H1 (cell line): ENCODE results near the gene ABHD12B. TPM values are rescaled to one million over a fixed set of nuclear protein-coding genes. Genes with fewer than 3 reads are reported as not detected.

Experiments used
- CTCF ChIA-PET: fragments of 300-600 bp; sonication (Branson Sonifier 250); formaldehyde crosslinking; loops from one replicate; lab custom pipeline; 2021; ENCODE audit not compliant: partially characterized antibody; lab: Charles Lee
- POLR2A ChIA-PET: fragments of 300-600 bp; sonication (Branson Sonifier 250); formaldehyde crosslinking; loops from one replicate; lab custom pipeline; 2021; ENCODE audit warnings: inconsistent platforms; ENCODE audit not compliant: partially characterized antibody; lab: Charles Lee
- DNase-seq, 2 experiments: peaks; one replicate each; pipeline versions ENCODE4 v3.0.0 to v3.0.0-alpha.2; 2010 to 2022; ENCODE audit warnings: low spot score in 2 of 2, low read depth in 1 of 2, mixed read lengths in 1 of 2
- FAIRE-seq: peaks from 2 replicates; lab custom pipeline; 2011; peaks lifted over from hg19 to GRCh38; lab: Jason Lieb, UNC
- H2AFZ ChIP-seq: 2 replicates; pipeline ENCODE4 v1.8.1; 2012; ENCODE audit warnings: low read length, inconsistent platforms
- H2AK5ac ChIP-seq: 2 replicates; pipeline ENCODE4 v1.6.1; 2013; ENCODE audit warnings: low read depth, low read length
- H2BK120ac ChIP-seq: replicated peaks from 2 replicates; pipeline ENCODE3; 2013; ENCODE audit warnings: low read depth, low read length, inconsistent platforms
- H2BK12ac ChIP-seq: 2 replicates; pipeline ENCODE4 v1.6.1; 2013; ENCODE audit warnings: low read depth, low read length
- H2BK15ac ChIP-seq: 2 replicates; pipeline ENCODE4 v1.6.1; 2013; ENCODE audit warnings: low read length
- H2BK20ac ChIP-seq: 2 replicates; pipeline ENCODE4 v1.6.1; 2013; ENCODE audit warnings: low read length
- H2BK5ac ChIP-seq: 2 replicates; pipeline ENCODE4 v1.6.1; 2013; ENCODE audit warnings: low read depth, low read length
- H3K14ac ChIP-seq: 2 replicates; pipeline ENCODE4 v1.6.1; 2013; ENCODE audit warnings: inconsistent platforms; ENCODE audit not compliant: insufficient read length
- H3K18ac ChIP-seq: 2 replicates; pipeline ENCODE4 v1.6.1; 2013; ENCODE audit warnings: low read length; ENCODE audit errors: extremely low read depth
- H3K23ac ChIP-seq: 2 replicates; pipeline ENCODE4 v1.6.1; 2013; ENCODE audit warnings: inconsistent platforms; ENCODE audit not compliant: insufficient read length
- H3K23me2 ChIP-seq: 2 replicates; pipeline ENCODE4 v1.6.1; 2013; ENCODE audit warnings: low read depth, low read length
- H3K27ac ChIP-seq: 2 replicates; pipeline ENCODE4 v1.6.1; 2011; ENCODE audit warnings: low read depth, low read length, inconsistent platforms
- H3K27me3 ChIP-seq, 4 experiments: replicated peaks in 1 of 4; 1 replicate in 1 of 4; 2 replicates in 3 of 4; pipeline versions ENCODE4 v1.6.1 to v1.8.1; 2011 to 2013; ENCODE audit warnings: low read length in 3 of 4, mild to moderate bottlenecking in 3 of 4, inconsistent platforms in 2 of 4, mixed read lengths in 2 of 4, moderate library complexity in 1 of 4; ENCODE audit not compliant: control insufficient read depth in 3 of 4, insufficient read depth in 3 of 4; ENCODE audit errors: extremely low read depth in 1 of 4
- H3K36me3 ChIP-seq, 4 experiments: 2 replicates each; pipeline versions ENCODE4 v1.6.1 to v1.8.1; 2011 to 2013; ENCODE audit warnings: mild to moderate bottlenecking in 4 of 4, low read length in 3 of 4, moderate library complexity in 2 of 4, control low read depth in 1 of 4, inconsistent platforms in 1 of 4; ENCODE audit not compliant: insufficient read depth in 4 of 4, control insufficient read depth in 2 of 4
- H3K4ac ChIP-seq: replicated peaks from 2 replicates; pipeline ENCODE3; 2013; ENCODE audit warnings: low read length, low read depth, mixed read lengths, inconsistent platforms; ENCODE audit not compliant: insufficient read length
- H3K4me1 ChIP-seq, 4 experiments: replicated peaks in 1 of 4; 1 replicate in 1 of 4; 2 replicates in 3 of 4; pipeline versions ENCODE4 v1.6.1 to v1.8.1; 2011 to 2013; ENCODE audit warnings: low read length in 3 of 4, inconsistent platforms in 2 of 4, mixed read lengths in 1 of 4; ENCODE audit not compliant: insufficient read depth in 4 of 4, control insufficient read depth in 3 of 4
- H3K4me2 ChIP-seq, 2 experiments: 2 replicates each; pipeline versions ENCODE4 v1.6.1 to v1.8.1; 2011 to 2013; ENCODE audit warnings: low read depth in 2 of 2, low read length in 2 of 2, control low read depth in 1 of 2, inconsistent platforms in 1 of 2, mild to moderate bottlenecking in 1 of 2; ENCODE audit not compliant: insufficient read depth in 1 of 2
- H3K4me3 ChIP-seq, 4 experiments: fragments of 200-600, 300-600 bp in 1 of 4; sonication (generic), shearing (Covaris generic), sonication (Bioruptor Twin) in 1 of 4; 2 replicates each; pipeline versions ENCODE4 v1.5.1 to v1.8.1; 2011 to 2016; ENCODE audit warnings: low read length in 4 of 4, low read depth in 3 of 4, control low read depth in 2 of 4, inconsistent platforms in 2 of 4, mild to moderate bottlenecking in 2 of 4, mixed read lengths in 1 of 4, moderate library complexity in 1 of 4; ENCODE audit not compliant: insufficient read depth in 2 of 4; ENCODE audit errors: extremely low read depth in 1 of 4
- H3K56ac ChIP-seq: replicated peaks from 2 replicates; pipeline ENCODE3; 2013; ENCODE audit warnings: low read depth, mild to moderate bottlenecking, mixed read lengths, low read length, inconsistent platforms; ENCODE audit not compliant: insufficient read length
- H3K79me1 ChIP-seq: 2 replicates; pipeline ENCODE4 v1.6.1; 2013; ENCODE audit warnings: low read depth, low read length, control low read depth
- H3K79me2 ChIP-seq, 2 experiments: 2 replicates each; pipeline versions ENCODE4 v1.6.1 to v1.8.1; 2012 to 2013; ENCODE audit warnings: low read length in 2 of 2, mild to moderate bottlenecking in 2 of 2, inconsistent platforms in 1 of 2; ENCODE audit not compliant: insufficient read depth in 2 of 2, control insufficient read depth in 1 of 2
- H3K9ac ChIP-seq, 4 experiments: replicated peaks in 1 of 4; 1 replicate in 1 of 4; 2 replicates in 3 of 4; pipeline versions ENCODE4 v1.6.1 to v1.8.1; 2011 to 2013; ENCODE audit warnings: low read depth in 3 of 4, low read length in 3 of 4, control low read depth in 2 of 4, mild to moderate bottlenecking in 2 of 4, moderate library complexity in 2 of 4, inconsistent platforms in 1 of 4; ENCODE audit errors: extremely low read depth in 1 of 4
- H3K9me3 ChIP-seq, 2 experiments: 2 replicates each; pipeline versions ENCODE4 v1.6.1 to v1.8.1; 2012 to 2013; ENCODE audit warnings: mild to moderate bottlenecking in 2 of 2, moderate library complexity in 2 of 2, control low read depth in 1 of 2, inconsistent platforms in 1 of 2, low read depth in 1 of 2, low read length in 1 of 2, mixed read lengths in 1 of 2; ENCODE audit not compliant: insufficient read depth in 2 of 2
- H4K20me1 ChIP-seq, 2 experiments: replicated peaks in 1 of 2; 2 replicates each; pipeline versions ENCODE3 to v1.8.1; 2011 to 2013; ENCODE audit warnings: inconsistent platforms in 2 of 2, low read length in 2 of 2, mild to moderate bottlenecking in 1 of 2; ENCODE audit not compliant: insufficient read depth in 2 of 2, control insufficient read depth in 1 of 2
- H4K5ac ChIP-seq: 2 replicates; pipeline ENCODE4 v1.6.1; 2013; ENCODE audit warnings: low read length, low read depth, mixed read lengths, inconsistent platforms; ENCODE audit not compliant: insufficient read length
- H4K8ac ChIP-seq: 2 replicates; pipeline ENCODE4 v1.8.0; 2013; ENCODE audit warnings: mild to moderate bottlenecking, moderate library complexity, low read length, inconsistent platforms; ENCODE audit not compliant: insufficient read depth; ENCODE audit errors: extremely low read depth
- H4K91ac ChIP-seq: replicated peaks from 2 replicates; pipeline ENCODE3; 2013; ENCODE audit warnings: low read length, mixed read lengths, inconsistent platforms; ENCODE audit not compliant: insufficient read length
- BACH1 ChIP-seq: IDR thresholded peaks from 2 replicates; pipeline ENCODE4 v1.6.1; 2012; ENCODE audit warnings: low read length, improper control_type of control experiment
- GTF2F1 ChIP-seq: IDR thresholded peaks from 2 replicates; pipeline ENCODE4 v1.6.1; 2012; ENCODE audit warnings: low read depth, low read length, improper control_type of control experiment, borderline replicate concordance
- ZNF274 ChIP-seq: IDR thresholded peaks from 2 replicates; pipeline ENCODE4 v1.7.0; 2012; ENCODE audit warnings: low read length, borderline replicate concordance; ENCODE audit errors: extremely low read depth
- WGBS, 2 experiments: shearing (Covaris generic) in 1 of 2; methylation state at CpG; one replicate each; pipeline versions ENCODE4 v1.1.6 to v1.1.7; 2013 to 2015; ENCODE audit warnings: low lambda C conversion rate in 2 of 2, mixed read lengths in 2 of 2, inconsistent platforms in 1 of 2, low coverage in 1 of 2, missing lambda C conversion rate in 1 of 2; ENCODE audit not compliant: insufficient replicate concordance in 2 of 2, insufficient coverage in 1 of 2, insufficient read length in 1 of 2; ENCODE audit errors: extremely low coverage in 1 of 2, missing lambda C conversion rate in 1 of 2; 5-methylcytosine and 5-hydroxymethylcytosine counted together
- polyA plus RNA-seq, 7 experiments: library from polyadenylated mRNA; depleted of rRNA in 3 of 7; stranded (reverse) in 5 of 7; unstranded in 2 of 7; fragments of >200 nt in 5 of 7; fragments of 200-250 nt in 2 of 7; gene quantifications; 1 replicate in 5 of 7; 2 replicates in 1 of 7; 4 replicates in 1 of 7; pipeline versions ENCODE4 v1.2.1 to v1.2.3, GENCODE V29; 2011 to 2013; ENCODE audit warnings: missing spikeins in 2 of 7, mixed read lengths in 2 of 7
- total RNA-seq: library from RNA; stranded (reverse); fragmentation: NEBNext Ultra II Directional; extraction: Animal tissue kit (Norgen Biotek cat#: 25700); gene quantifications from 2 replicates; pipeline ENCODE4 v1.2.1, GENCODE V29; 2021
- TF ChIP-seq, protein P1 (sequence below): IDR thresholded peaks from 2 replicates; pipeline ENCODE4 v1.6.1; 2012; ENCODE audit warnings: inconsistent platforms

Gene ABHD12B
- total and polyA plus RNA-seq, 2 of the 8 experiments (the other 6 are each of a cell fraction or from before 2014, with no cell fraction given), result 4.0 to 102 TPM

DNA sequence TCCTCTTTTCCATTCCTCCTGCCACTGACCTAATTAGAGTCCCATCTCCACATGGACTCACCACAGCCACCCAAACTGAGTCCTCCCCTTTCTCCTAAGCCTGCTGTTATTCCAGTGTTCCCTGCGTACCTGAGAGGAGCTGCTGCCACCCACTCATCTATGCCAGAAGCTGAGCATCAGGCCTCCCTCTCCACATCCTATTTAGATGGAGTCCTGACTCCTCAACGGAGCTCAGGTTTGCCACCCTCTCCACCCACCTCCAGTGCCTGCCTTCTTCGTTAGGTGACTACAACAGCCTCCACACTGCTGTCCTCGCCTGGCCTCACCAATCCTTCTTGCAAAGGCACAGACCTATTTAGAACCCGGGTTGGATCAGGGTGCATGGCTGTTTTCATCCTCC is 15.2 kb upstream of the ABHD12B start:
- Histone ChIP-seq H3K23me2 (no peaks in the 10 kb centered on the region; the same call in 1 of the 2 replicates), H3K79me2 (no peaks in the 10 kb centered on the region), H3K27ac (no peak overlapping the region), H3K4me2 (no peak overlapping the region), H2BK5ac (no peak overlapping the region), H3K4ac (no peak overlapping the region), H4K5ac (no peak overlapping the region), H3K4me3 (no peak overlapping the region), H3K36me3 (no peaks in the 10 kb centered on the region), H2BK15ac (0 out of 2 replicates have a peak overlapping the region, but pooled peaks have one; percentile 29), H4K91ac (no peak overlapping the region), H2AFZ (no peak overlapping the region), H3K27me3 (no peaks in the 10 kb centered on the region), H3K4me1 (peaks cover 0 to 7% (median 4%) of the 10 kb centered on the region in 4 experiments; a peak in 4 of 7 replicates), H2BK20ac (0 out of 2 replicates have a peak overlapping the region, but pooled peaks have one; percentile 18), H2AK5ac (peak overlapping the region; percentile 9; the same call in 1 of the 2 replicates), H3K14ac (no peak overlapping the region), H3K56ac (no peak overlapping the region), H4K8ac (no peak overlapping the region), H2BK12ac (no peak overlapping the region), H4K20me1 (no peaks in the 10 kb centered on the region), H3K9ac (no peak overlapping the region), H2BK120ac (no peak overlapping the region), H3K9me3 (no peaks in the 10 kb centered on the region), H3K23ac (no peak overlapping the region), H3K79me1 (no peaks in the 10 kb centered on the region), H3K18ac (no peak overlapping the region)
- DNase-seq (no peak), FAIRE-seq (no peak)
- CTCF ChIA-PET, result interaction anchor here (0.6 to 7.3 kb wide), 7 partner anchors 10 to 687 kb away, joined by 3 to 58 read pairs (median 6); no protein-coding TSS in a partner anchor
- WGBS, 2 experiments, result 69% methylated on average over 5 of the region's 5 CpGs; no CpG with 5 or more reads in 1 of the 2 experiments
- POLR2A ChIA-PET, result interaction anchor here (1.4 kb wide), 1 partner anchor 27 kb away, joined by 3 read pairs; no protein-coding TSS in a partner anchor
- TF ChIP-seq GTF2F1, result no peak
- no peak for TF ChIP-seq BACH1
- no peak for TF ChIP-seq ZNF274
- TF ChIP-seq, protein P1, sequence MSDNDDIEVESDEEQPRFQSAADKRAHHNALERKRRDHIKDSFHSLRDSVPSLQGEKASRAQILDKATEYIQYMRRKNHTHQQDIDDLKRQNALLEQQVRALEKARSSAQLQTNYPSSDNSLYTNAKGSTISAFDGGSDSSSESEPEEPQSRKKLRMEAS, result no peak
